ENCODE data around the gene TMEM147.
"Not testable (repeated sequence)": the region's sequence is repeated elsewhere in the genome, so short reads cannot be mapped to it uniquely, and the experiment has no call there.

The TMEM147 gene

GRCh38 chr19:35595026-35595425 is 49.6 kb downstream of the TMEM147 start:
- H3K9me3 ChIP-seq (ENCODE audit: control insufficient read depth, insufficient read depth, low read length); H3K9ac ChIP-seq (ENCODE audit: low read depth, low read length); H3K4me1 ChIP-seq (ENCODE audit: control insufficient read depth, insufficient read depth, low read length): not testable (repeated sequence)

DNA sequence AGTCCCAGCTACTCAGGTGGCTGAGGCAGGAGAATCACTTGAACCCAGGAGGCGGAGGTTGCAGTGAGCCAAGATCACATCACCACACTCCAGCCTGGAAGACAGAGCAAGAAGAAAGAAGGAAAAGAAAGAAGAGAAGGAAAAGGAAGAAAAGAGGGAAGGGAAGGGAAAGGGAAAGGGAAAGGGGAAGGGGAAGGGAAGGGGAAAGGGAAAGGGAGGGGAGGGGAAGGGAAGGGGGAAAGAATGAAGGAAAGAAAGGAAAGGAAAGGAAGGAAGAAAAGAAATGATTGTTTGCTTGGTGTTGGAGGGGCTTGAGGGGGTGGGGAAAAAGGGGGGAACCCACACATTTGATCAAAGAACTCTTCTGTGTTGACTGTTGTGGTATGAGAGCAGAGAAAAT is 50.5 kb downstream of the TMEM147 start:
- H3K27me3 ChIP-seq (ENCODE audit: control insufficient read depth, insufficient read depth, low read length), result no peaks in the 10 kb centered on the region
- H3K9me3 ChIP-seq (ENCODE audit: control insufficient read depth, insufficient read depth, low read length), result no peaks in the 10 kb centered on the region
- no peak overlapping the region for H3K9ac ChIP-seq (ENCODE audit: low read depth, low read length)
- H3K4me1 ChIP-seq (ENCODE audit: control insufficient read depth, insufficient read depth, low read length), result no peaks in the 10 kb centered on the region
- H3K27ac ChIP-seq (ENCODE audit: low read depth, low read length), result no peak overlapping the region
- H3K4me3 ChIP-seq (ENCODE audit: low read depth, low read length), result no peak overlapping the region
- H3K36me3 ChIP-seq (ENCODE audit: control insufficient read depth, insufficient read depth, low read length), result no peaks in the 10 kb centered on the region

More at GRCh38 chr19:35595026-35595425, 49.6 kb downstream of the TMEM147 start:
- not testable (repeated sequence) for H3K36me3 ChIP-seq (ENCODE audit: control insufficient read depth, insufficient read depth, low read length); H3K4me3 ChIP-seq (ENCODE audit: low read depth, low read length); H3K27ac ChIP-seq (ENCODE audit: low read depth, low read length); H3K27me3 ChIP-seq (ENCODE audit: control insufficient read depth, insufficient read depth, low read length)

- Histone ChIP-seq H3K36me3 (ENCODE audit: control insufficient read depth, insufficient read depth, low read length) (no peaks in the 10 kb centered on the region), H3K4me1 (ENCODE audit: control insufficient read depth, insufficient read depth, low read length) (no peaks in the 10 kb centered on the region), H3K27ac (ENCODE audit: low read depth, low read length) (no peak overlapping the region)
These were observed 51.1 kb downstream of the TMEM147 start for GRCh38 chr19:35596366-35596999.

More at GRCh38 chr19:35596366-35596999, 51.1 kb downstream of the TMEM147 start:
- no peak overlapping the region for H3K9ac ChIP-seq (ENCODE audit: low read depth, low read length)
- no peaks in the 10 kb centered on the region for H3K9me3 ChIP-seq (ENCODE audit: control insufficient read depth, insufficient read depth, low read length)
- H3K4me3 ChIP-seq (ENCODE audit: low read depth, low read length), result no peak overlapping the region
- H3K27me3 ChIP-seq (ENCODE audit: control insufficient read depth, insufficient read depth, low read length), result no peaks in the 10 kb centered on the region

All from HUES48 (cell line).